ENCODE measurements around the gene CREB3L1. TPM values are rescaled to one million over a fixed set of nuclear protein-coding genes. Genes with fewer than 3 reads are reported as not detected.

The CREB3L1 gene
- polyA plus RNA-seq, 3 donors = 11.4 to 15.5 (median 13.2) TPM

DNA sequence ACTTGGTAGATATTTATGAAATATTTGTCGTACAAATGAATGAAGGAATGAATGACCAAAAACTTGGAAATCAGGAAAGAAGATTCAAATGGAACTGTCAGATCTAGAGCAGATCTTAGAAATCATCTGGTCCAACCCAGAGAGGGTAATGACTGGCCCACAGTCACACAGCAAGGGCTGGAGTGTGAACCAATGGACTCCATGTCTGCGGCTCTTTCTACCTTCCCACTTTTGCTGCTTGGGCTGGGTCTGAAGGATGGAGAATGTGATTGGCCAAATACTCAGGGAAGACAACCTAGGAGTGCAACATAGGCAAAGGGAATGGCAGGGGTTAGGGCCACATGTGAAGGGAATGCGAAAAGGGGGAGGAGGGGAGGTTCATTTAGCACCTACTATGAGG is 64.0 kb downstream of the CREB3L1 start:
- DNase-seq (ENCODE audit: low read depth in 3 of 3, low spot score in 2 of 3) = no peak

DNA sequence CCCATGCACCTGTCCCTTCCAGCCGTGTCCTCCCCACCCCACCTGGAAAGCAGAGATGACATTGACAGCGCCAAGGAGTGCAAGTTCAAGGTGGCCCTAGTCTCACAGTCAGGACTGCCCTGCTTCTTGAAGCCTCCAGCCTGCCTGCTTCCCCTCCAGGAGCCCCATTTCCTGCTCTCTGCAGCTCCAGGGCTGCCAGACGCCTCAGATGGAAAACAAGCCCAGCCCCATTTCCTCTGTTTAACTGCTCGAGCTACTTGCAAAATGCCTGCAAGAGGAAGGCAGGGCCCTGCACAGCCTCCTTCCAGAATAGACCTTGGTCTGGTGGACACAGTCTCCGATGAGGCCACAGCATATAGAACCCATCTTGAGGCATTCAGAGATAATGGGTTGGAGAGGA is 64.8 kb downstream of the CREB3L1 start:
- DNase-seq (ENCODE audit: low read depth in 3 of 3, low spot score in 2 of 3) = no peak

GRCh38 chr11:46343520-46343919 is 66.1 kb downstream of the CREB3L1 start:
- no peak for DNase-seq (ENCODE audit: low read depth in 3 of 3, low spot score in 2 of 3)

DNA sequence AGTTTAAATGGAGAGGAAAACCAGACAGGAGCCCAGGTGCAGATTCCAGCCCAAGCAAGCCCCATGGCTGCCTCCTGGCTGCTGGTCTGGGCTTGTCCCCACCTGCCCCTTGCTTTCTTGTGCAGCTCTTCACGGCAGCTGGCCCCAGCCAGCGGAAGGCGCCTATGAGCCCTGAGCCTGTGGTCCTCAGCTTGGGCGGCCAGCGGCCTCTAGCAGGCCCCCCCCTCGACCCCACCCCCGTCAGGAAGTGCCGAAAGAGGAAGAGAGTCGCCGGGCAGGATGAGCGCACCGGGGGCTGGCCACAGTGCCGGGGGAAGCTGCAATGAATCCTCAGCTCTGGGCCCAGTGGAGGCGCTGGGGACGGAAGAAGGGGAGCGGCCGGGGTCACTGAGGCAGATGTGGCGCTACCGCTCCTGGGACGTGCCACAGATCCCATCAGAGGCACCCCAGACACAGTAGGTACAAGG is 67.7 kb downstream of the CREB3L1 start:
- DNase-seq (ENCODE audit: low read depth in 3 of 3, low spot score in 2 of 3) = no peak

- DNase-seq (ENCODE audit: low read depth in 3 of 3, low spot score in 2 of 3) = no peak
Measured at GRCh38 chr11:46345881-46346484, 68.5 kb downstream of the CREB3L1 start.

- DNase-seq (ENCODE audit: low read depth in 3 of 3, low spot score in 2 of 3) = no peak
Measured at GRCh38 chr11:46346886-46347636, 69.6 kb downstream of the CREB3L1 start, which contains the start of gene DGKZ. Gene DGKZ, plus strand, starts transcription at chr11:46347463. Its CDS starts 197 bp downstream, at chr11:46347660.

- DNase-seq (ENCODE audit: low read depth in 3 of 3, low spot score in 2 of 3) = no peak
Measured at GRCh38 chr11:46347637-46348311, 70.3 kb downstream of the CREB3L1 start.

DNA sequence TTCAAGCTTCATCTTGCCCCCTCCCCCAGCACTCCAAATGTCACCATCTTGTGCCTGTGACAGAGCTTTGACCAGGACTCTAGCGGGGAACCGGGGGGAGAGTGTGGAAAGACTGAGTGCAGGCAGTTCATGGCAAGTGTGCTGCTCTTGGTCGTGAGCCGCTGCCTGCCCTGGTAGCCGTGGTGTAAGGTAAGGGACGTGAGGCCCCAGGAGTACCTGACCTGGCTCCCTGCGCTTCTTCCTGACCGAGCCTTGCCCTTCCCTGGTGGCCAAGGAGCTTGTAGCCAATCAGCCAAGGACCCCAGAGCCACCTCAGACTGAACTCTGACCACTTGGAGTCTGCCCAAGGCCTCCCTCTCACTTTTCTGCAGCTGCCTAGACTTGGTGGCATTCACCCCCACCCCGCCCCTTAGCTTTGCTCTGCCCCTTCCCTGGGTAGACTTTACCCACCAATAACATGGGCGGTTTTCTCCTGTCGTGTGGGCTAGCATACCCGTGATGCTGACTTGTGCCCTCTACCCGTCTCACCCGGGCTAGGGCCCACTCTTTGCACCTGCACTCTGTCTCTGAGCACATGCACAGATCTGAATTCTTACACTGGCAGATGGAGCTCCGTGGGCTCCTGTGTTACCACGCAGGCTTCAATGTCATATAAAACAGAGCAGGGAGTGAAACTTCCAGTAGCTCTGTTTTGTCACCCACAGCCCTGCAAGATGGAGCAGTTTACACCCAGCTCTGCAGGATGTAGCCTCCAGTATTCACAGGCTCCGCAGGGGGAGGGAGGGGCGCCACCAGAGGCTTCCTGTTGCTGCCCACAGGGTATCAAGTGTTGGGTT is 71.3 kb downstream of the CREB3L1 start:
- no peak for DNase-seq (ENCODE audit: low read depth in 3 of 3, low spot score in 2 of 3)

DNA sequence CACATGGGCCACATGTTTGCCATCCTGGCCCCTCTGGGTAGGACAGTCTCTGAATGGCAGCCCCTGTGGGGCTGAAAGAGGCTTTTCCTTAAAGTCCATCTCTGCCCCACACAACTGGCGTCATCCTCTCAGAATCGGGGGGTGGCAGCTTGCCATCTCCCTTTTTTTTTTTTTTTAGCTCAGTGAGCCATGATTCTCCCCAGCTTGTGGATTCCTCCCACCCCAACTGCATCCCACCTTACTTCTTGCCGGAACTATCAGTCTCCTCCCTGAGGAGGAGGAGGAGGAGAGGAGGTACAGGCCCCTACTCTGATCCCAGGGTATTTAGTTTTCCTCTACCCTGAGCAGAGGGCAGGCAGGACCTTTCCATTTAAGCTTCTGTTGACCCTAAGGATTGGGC is 73.2 kb downstream of the CREB3L1 start:
- no peak for DNase-seq (ENCODE audit: low read depth in 3 of 3, low spot score in 2 of 3)

DNA sequence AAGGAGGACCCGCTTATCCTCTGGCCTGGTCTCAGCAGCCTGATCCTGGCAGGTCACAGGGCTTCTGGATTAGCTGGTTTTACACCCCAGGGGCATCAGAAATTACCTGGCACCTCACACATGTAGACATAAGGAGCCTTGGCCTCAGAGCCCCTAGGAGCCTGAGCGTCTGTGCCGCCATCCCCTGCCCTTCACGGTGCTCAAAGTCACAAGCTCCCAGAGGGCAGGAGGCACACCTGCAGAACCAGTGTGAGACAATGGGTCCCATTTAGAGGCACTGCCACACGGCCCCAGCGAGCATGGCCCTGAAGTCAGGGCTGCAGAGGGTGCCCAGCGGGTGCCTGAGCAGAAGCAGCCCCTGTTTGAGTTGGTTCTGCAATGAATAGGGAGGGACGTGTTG is 73.7 kb downstream of the CREB3L1 start:
- no peak for DNase-seq (ENCODE audit: low read depth in 3 of 3, low spot score in 2 of 3)

GRCh38 chr11:46351606-46352005 is 74.1 kb downstream of the CREB3L1 start:
- DNase-seq (ENCODE audit: low read depth in 3 of 3, low spot score in 2 of 3) = no peak

DNA sequence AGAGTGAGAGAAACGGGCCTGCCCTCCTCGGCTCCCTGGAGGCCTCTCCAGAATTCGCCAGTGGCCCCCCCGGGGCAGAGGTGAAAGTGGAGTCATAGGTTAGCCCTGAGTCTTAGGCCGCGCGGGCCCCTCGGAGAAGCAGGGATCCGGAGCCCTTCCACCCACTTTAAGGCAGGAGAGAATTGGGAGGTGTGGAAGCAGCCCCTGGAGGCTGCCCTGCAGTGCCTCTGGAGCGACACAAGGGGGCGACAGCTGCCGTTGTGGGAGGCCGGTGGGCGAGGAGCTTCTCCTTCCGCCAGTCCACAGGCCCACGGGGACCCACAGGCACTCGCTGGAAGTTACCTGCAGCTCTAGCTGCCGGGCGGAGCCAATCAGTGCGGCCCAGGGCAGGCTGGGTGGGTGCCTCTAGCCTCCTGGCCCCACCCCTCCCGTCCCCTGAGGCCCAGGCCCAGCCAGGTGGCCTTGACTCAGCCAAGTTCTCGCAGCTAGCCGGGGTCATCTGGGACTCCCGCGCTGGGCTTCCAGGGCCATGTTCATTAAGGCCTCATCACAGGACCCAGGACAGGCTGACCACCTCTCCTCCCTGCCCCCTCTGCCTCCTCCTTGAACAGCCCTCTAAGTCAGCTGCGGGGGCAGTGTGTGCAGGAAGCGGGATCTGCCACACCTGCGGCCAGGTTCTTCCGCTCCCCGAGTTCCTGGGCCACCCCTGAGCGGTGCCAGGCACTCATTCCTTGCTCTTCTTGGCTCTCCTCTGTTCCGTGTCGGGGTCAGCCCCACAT is 74.8 kb downstream of the CREB3L1 start:
- DNase-seq (ENCODE audit: low read depth in 3 of 3, low spot score in 2 of 3) = no peak

DNA sequence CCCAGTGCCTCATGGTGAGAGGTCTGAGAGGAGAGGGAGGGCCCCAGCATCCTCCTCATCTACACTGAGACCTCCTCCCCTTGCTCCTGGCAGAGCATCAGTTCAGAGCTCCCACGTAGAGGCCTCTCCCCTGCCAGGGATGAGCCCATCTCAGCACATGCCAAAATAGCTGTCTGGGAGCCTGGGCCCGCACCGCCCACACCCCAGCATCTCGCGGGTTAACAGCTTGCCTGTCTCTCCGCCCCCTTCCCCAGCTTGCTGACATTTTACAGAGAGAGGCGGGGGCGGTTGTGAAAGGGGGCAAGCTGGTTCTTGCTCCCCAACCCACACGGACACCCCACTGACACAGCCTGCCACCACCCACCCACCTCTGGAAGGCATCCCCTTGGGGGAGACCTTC is 76.2 kb downstream of the CREB3L1 start:
- DNase-seq (ENCODE audit: low read depth in 3 of 3, low spot score in 2 of 3) = no peak

DNA sequence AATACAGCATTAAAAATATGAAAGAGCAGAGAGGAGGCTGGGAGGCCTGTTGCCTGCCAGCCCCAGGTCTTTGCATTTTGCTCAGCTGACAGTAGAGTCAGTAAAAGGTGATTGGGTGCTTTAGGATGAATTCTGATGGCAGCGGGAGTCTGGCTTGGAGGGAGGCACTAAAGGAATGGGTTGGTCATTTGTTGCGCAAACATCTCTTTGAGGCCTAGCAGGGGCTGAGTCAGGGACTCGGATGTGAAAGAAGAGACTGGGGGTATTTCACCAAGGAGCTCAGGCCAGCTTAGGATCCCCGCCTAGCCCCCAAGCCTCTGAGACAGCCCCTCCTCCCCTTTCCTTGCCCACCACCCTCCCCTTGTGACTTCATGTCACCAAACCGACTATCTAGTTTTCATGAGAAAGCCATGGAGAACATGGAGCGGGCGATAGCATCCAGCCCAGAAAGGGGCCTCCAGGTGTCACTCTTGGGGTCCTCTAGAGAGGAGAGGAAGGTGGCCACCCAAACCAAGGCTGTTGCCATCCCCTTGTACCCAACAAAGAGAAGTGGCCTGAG is 79.5 kb downstream of the CREB3L1 start:
- no peak for DNase-seq (ENCODE audit: low read depth in 3 of 3, low spot score in 2 of 3)

DNA sequence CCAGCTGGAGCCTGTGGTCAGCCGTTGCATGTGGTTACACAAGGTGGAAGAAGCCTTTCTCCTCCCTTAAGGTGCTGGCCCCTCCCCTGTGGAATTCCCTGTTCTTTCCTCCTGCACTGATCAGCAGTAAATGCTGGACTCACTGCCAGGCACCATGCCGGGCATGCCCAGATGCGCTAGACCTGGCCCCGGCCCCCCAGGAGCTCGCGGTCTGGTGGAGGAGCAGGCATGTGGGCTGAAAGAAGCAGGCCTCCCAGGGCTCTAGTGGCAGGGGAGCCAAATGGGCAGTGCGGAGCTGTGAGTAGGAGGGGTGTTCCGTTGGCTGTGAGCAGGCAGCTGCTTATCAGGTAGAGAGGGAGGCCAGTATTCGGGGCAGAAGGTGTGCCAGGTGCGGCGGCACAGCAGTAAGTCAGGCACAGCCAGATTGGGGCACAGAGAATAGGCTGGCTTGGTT is 80.0 kb downstream of the CREB3L1 start:
- DNase-seq (ENCODE audit: low read depth in 3 of 3, low spot score in 2 of 3) = no peak

GRCh38 chr11:46359953-46360352 is 82.5 kb downstream of the CREB3L1 start:
- no peak for DNase-seq (ENCODE audit: low read depth in 3 of 3, low spot score in 2 of 3)

DNA sequence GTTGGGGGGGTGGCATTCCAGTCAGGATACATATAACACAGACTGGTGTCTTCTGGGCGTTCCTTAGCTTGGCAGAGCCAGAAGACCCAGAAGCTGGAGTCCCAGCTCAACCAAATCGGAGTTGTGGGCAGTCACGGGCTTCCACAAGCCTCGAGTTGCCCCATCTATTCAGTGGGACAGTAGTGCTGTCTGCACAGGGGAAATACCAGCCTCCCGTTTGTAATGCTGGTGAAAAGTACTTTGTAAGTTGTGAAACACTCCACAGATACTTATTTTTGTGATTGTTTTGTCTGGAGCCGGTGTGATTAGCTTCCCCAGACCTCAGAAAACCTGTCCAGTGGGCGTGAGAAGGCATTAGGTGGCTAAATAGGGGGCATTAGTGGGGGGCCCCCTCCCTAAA is 83.4 kb downstream of the CREB3L1 start:
- DNase-seq (ENCODE audit: low read depth in 3 of 3, low spot score in 2 of 3) = no peak

- DNase-seq (ENCODE audit: low read depth in 3 of 3, low spot score in 2 of 3) = no peak
Measured at GRCh38 chr11:46361283-46362155, 84.1 kb downstream of the CREB3L1 start.

Data from right renal cortex interstitium (tissue), 3 donors.